Vagina (tissue), 2 donors: ENCODE results near the gene FPGS.
"Not testable (repeated sequence)": the region's sequence is repeated elsewhere in the genome, so short reads cannot be mapped to it uniquely, and the experiment has no call there.

Source experiments
- CTCF ChIP-seq, 3 experiments: fragments of 450-650 bp in 2 of 3; fragments of 200-600 bp in 1 of 3; sonication (generic) in 1 of 3; IDR thresholded peaks; one replicate each; pipeline ENCODE4 v1.5.1; 2017 to 2019; ENCODE audit warnings: antibody characterized with exemption in 3 of 3, mild to moderate bottlenecking in 2 of 3, moderate library complexity in 2 of 3
- POLR2A ChIP-seq, 2 donors: fragments of 450-650 bp; IDR thresholded peaks; one replicate each; pipeline ENCODE4 v1.6.1; 2017; ENCODE audit warnings: antibody characterized with exemption in 2 of 2, mild to moderate bottlenecking in 2 of 2, moderate library complexity in 2 of 2
- POLR2AphosphoS5 ChIP-seq, 2 donors: sonication (generic); formaldehyde crosslinking; IDR thresholded peaks; one replicate each; pipeline ENCODE4 v1.9.0; 2017; ENCODE audit warnings: antibody characterized with exemption in 2 of 2, mild to moderate bottlenecking in 2 of 2, low read depth in 1 of 2; ENCODE audit not compliant: insufficient read depth in 1 of 2

GRCh38 chr9:127780909-127781308, 21.8 kb upstream of the FPGS start:
- not testable (repeated sequence) for TF ChIP-seq POLR2A (IDR thresholded peaks at IDR 0.05); POLR2AphosphoS5 (IDR thresholded peaks at IDR 0.05; ENCODE audit: insufficient read depth in 1 of 2, low read depth in 1 of 2); CTCF (IDR thresholded peaks at IDR 0.05)
